HG02852 (cell line): ENCODE data around the gene HTRA1.

Experiments used
- ATAC-seq: cut with Tn5 transposase; IDR thresholded peaks from one replicate; pipeline ENCODE4 v1.9.1; 2021; ENCODE audit warnings: mild to moderate bottlenecking, moderate library complexity; ENCODE audit not compliant: unreplicated experiment

HTRA1 gene

GRCh38 chr10:122461367-122461728 lies at the start of gene HTRA1:
Gene HTRA1, plus strand, starts transcription at chr10:122461553. Its CDS starts 100 bp downstream, at chr10:122461653.
- no peak for ATAC-seq

- ATAC-seq = no peak
Observed at GRCh38 chr10:122413327-122413726, 48.0 kb upstream of the HTRA1 start.

- ATAC-seq = no peak
Observed at GRCh38 chr10:122417667-122418066, 43.7 kb upstream of the HTRA1 start.

GRCh38 chr10:122419016-122419415 lies 42.3 kb upstream of the HTRA1 start:
- no peak for ATAC-seq

- ATAC-seq = no peak
Observed at GRCh38 chr10:122419876-122420623, 41.3 kb upstream of the HTRA1 start.

- ATAC-seq = no peak
Observed at GRCh38 chr10:122420624-122421007, 40.7 kb upstream of the HTRA1 start.

GRCh38 chr10:122421054-122421625 lies 40.2 kb upstream of the HTRA1 start:
- ATAC-seq = no peak

GRCh38 chr10:122421742-122422141 lies 39.6 kb upstream of the HTRA1 start:
- no peak for ATAC-seq

- ATAC-seq = no peak
Observed at GRCh38 chr10:122422266-122422989, 38.9 kb upstream of the HTRA1 start.

GRCh38 chr10:122424059-122424458 lies 37.3 kb upstream of the HTRA1 start:
- ATAC-seq = no peak

- ATAC-seq = no peak
Observed at GRCh38 chr10:122426829-122427228, 34.5 kb upstream of the HTRA1 start.

GRCh38 chr10:122427280-122427679 lies 34.1 kb upstream of the HTRA1 start:
- no peak for ATAC-seq

GRCh38 chr10:122435212-122435827 lies 26.0 kb upstream of the HTRA1 start:
- ATAC-seq = no peak

- no peak for ATAC-seq
Observed at GRCh38 chr10:122441961-122442360, 19.4 kb upstream of the HTRA1 start.

GRCh38 chr10:122445469-122445868 lies 15.9 kb upstream of the HTRA1 start:
- ATAC-seq = no peak

- ATAC-seq = no peak
Observed at GRCh38 chr10:122445904-122446303, 15.4 kb upstream of the HTRA1 start.

GRCh38 chr10:122446668-122447423 lies 14.5 kb upstream of the HTRA1 start:
- ATAC-seq = no peak

GRCh38 chr10:122448600-122448999 lies 12.8 kb upstream of the HTRA1 start:
- ATAC-seq = no peak

GRCh38 chr10:122449153-122449552 lies 12.2 kb upstream of the HTRA1 start:
- no peak for ATAC-seq

GRCh38 chr10:122450353-122450990 lies 10.9 kb upstream of the HTRA1 start:
- ATAC-seq = no peak
